Coronary artery (tissue), 2 donors: Measurements from ENCODE around the gene ZBTB7C.

Source experiments
- DNase-seq: peaks from one replicate; pipeline ENCODE4 v3.0.0-alpha.2; 2017; ENCODE audit warnings: low spot score
- H3K27ac ChIP-seq, 2 donors: fragments of 200-600 bp; sonication (generic); one replicate each; pipeline ENCODE4 v1.5.1; 2016 to 2019
- H3K4me3 ChIP-seq: fragments of 200-600 bp; sonication (generic); 2 replicates; pipeline ENCODE4 v1.5.1; 2016; ENCODE audit warnings: mild to moderate bottlenecking, moderate library complexity
- TF ChIP-seq, protein P1 (sequence below): fragments of 200-600 bp; sonication (generic); IDR thresholded peaks from one replicate; pipeline ENCODE4 v1.5.1; 2019; ENCODE audit warnings: antibody characterized with exemption

The ZBTB7C gene

DNA sequence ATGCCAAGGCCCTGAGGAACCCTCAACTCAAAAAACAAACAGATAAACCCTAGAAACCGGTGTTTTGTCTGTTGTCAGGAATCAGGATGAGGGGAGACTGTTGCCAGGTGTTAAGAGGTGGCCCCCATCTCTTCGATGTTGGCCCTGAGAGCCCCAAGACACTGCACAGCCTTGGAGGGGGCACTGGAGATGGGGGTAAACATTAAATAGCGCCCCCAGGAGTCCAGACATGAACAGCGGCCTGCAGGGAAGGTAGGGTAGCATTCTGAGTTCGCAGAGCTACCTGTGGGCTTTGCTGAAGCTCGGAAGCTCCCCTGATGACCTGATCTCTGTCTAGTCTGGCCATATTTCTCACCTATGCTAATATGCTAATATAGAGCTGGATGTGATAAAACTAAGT, 381.1 kb downstream of the ZBTB7C start:
- no peak overlapping the region for H3K4me3 ChIP-seq
- peak overlapping the region in 1 of 2 donors; percentile 63 for H3K27ac ChIP-seq
- DNase-seq: no peak
- TF ChIP-seq, protein P1, sequence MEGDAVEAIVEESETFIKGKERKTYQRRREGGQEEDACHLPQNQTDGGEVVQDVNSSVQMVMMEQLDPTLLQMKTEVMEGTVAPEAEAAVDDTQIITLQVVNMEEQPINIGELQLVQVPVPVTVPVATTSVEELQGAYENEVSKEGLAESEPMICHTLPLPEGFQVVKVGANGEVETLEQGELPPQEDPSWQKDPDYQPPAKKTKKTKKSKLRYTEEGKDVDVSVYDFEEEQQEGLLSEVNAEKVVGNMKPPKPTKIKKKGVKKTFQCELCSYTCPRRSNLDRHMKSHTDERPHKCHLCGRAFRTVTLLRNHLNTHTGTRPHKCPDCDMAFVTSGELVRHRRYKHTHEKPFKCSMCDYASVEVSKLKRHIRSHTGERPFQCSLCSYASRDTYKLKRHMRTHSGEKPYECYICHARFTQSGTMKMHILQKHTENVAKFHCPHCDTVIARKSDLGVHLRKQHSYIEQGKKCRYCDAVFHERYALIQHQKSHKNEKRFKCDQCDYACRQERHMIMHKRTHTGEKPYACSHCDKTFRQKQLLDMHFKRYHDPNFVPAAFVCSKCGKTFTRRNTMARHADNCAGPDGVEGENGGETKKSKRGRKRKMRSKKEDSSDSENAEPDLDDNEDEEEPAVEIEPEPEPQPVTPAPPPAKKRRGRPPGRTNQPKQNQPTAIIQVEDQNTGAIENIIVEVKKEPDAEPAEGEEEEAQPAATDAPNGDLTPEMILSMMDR: no peak

DNA sequence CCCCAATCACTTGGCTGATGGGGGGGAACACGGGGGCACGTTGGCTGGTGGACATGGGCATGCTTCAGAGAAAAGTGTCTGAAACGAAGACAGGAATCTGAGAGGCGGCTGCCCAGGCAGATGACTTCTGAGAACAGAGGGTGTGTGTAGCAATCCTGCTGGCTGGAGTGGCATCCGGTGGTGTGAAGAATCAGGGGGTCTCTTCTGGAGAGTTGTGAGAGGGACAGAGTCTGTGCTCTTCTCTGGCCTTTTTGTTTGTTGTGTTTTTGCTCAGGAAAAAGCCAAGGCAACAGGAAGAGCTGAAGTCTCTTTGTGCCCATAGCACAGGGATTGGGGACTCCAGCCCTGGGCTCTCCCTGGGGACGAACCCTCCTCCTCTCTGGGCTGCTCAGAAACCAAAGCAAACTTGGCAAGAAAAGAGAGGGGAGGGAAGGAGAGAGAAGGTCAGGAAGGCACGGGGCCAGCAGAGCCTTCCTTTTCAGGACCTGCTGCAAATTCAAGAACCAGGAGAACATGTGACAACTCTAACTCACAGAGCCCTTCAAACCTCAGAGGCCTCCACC, 381.7 kb downstream of the ZBTB7C start:
- TF ChIP-seq, protein P1: no peak
- no peak for DNase-seq
- peak overlapping the region in 1 of 2 donors; percentile 63 for H3K27ac ChIP-seq
- no peak overlapping the region for H3K4me3 ChIP-seq

DNA sequence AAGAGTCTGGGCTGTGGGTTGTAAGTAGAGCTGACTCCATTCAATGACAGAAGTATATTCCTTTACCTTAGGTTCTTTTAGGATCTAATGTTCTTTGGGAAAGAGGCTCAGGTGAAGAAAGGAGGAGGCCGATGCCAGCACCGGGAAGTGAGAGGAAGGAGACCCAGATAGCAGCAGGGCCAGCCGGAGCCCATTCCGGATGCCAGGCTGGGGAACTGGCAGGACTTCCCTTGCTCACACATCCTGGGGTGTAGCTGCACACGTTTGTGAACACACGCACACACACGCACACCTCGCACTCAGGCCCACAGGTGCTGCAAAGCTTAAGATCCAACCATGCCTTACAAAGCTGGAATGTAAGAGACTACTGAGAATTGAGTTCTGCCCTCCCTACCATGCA, 383.0 kb downstream of the ZBTB7C start:
- DNase-seq: no peak
- TF ChIP-seq, protein P1: no peak
- Histone ChIP-seq H3K27ac (no peak overlapping the region), H3K4me3 (no peak overlapping the region)

GRCh38 chr18:48024881-48025660, 384.1 kb downstream of the ZBTB7C start:
- no peak overlapping the region for H3K27ac ChIP-seq
- no peak for DNase-seq
- TF ChIP-seq, protein P1: no peak
- no peak overlapping the region for H3K4me3 ChIP-seq

DNA sequence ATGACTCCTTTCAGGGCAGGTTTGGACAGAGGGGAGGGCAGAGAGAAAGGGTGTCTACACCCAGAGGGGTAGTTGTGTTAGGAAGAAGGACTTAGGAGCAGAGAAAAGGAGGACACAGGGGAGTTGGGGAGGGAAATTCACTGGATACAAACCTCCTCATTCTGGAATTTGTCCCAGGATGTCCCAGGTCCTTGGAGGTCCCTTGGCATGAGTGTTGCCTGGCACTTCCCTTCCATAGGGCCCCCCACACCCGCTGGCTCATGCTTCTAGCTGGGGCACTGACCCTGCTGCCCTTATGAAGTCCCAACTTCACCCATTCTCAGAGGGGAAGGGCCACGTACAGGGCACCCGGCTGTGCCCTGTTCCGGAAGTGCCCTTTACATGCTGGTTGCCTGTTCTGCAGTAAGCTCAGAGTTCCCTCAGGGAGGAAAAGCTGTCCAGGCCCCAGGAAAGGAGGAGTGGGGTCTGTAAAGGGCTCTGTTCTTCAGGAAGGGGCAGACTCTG, 385.1 kb downstream of the ZBTB7C start:
- DNase-seq: no peak
- Histone ChIP-seq H3K4me3 (no peak overlapping the region), H3K27ac (peak overlapping the region in 1 of 2 donors; percentile 1)
- TF ChIP-seq, protein P1: no peak

- no peak for DNase-seq
- no peak overlapping the region for H3K4me3 ChIP-seq
- TF ChIP-seq, protein P1: peak; percentile 34
Observed at GRCh38 chr18:48023334-48024008, 385.7 kb downstream of the ZBTB7C start.

More at GRCh38 chr18:48023334-48024008, 385.7 kb downstream of the ZBTB7C start:
- peak overlapping the region in 1 of 2 donors; percentile 1 for H3K27ac ChIP-seq
